K562 (cell line): ENCODE results near the gene RDM1. TPM values are rescaled to one million over a fixed set of nuclear protein-coding genes. Genes with fewer than 3 reads are reported as not detected.

Experiments
- ATAC-seq: fragments of 200-7000 bp; cut with Tn5 transposase; 3 replicates; pipeline ENCODE4 v1.9.1; 2020; ENCODE audit warnings: moderate library complexity
- BruUV-seq: library from RNA; stranded (reverse); fragments of 400-500 nt; replicated peaks from 2 replicates; lab custom pipeline; 2021; lab: Mats Ljungman, UMichigan
- CTCF ChIA-PET: fragments of 300-600 bp; formaldehyde crosslinking; extraction: SDS; loops from one replicate; lab custom pipeline; 2021; ENCODE audit warnings: low intra/inter-chr PET ratio; lab: Yijun Ruan, JAX
- POLR2A ChIA-PET: fragments of 300-600, 350-650 bp; sonication (Branson Sonifier 250); formaldehyde crosslinking; extraction: SDS; loops from one replicate; lab custom pipeline; 2021; ENCODE audit warnings: antibody characterized with exemption, inconsistent platforms; lab: Yijun Ruan, JAX
- DNase-seq, 4 experiments: peaks; one replicate each; pipeline versions ENCODE4 v3.0.0 to v3.0.0-alpha.2; 2011 to 2018; ENCODE audit warnings: low spot score in 3 of 4, mixed read lengths in 3 of 4; ENCODE audit errors: extremely low read depth in 1 of 4
- FAIRE-seq: peaks from 2 replicates; lab custom pipeline; 2011; peaks lifted over from hg19 to GRCh38; lab: Jason Lieb, UNC
- H2AFZ ChIP-seq: 2 replicates; pipeline ENCODE4 v1.6.0; 2011; ENCODE audit warnings: low read depth, low read length, control low read depth, inconsistent platforms
- H3K27ac ChIP-seq: fragments of 200-600 bp; 3 replicates; pipeline ENCODE4 v1.8.0; 2011; ENCODE audit warnings: low read depth, mild to moderate bottlenecking, control low read depth, inconsistent platforms, low read length, moderate library complexity, mixed read lengths; ENCODE audit errors: extremely low read depth
- H3K27me3 ChIP-seq, 2 experiments: fragments of 300-600 bp in 1 of 2; 2 replicates in 1 of 2; 3 replicates in 1 of 2; pipeline versions ENCODE4 v1.6.0 to v1.8.0; 2011; ENCODE audit warnings: inconsistent platforms in 2 of 2, low read length in 2 of 2, mild to moderate bottlenecking in 1 of 2, mixed read lengths in 1 of 2, moderate library complexity in 1 of 2; ENCODE audit not compliant: control insufficient read depth in 2 of 2, insufficient read depth in 2 of 2
- H3K36me3 ChIP-seq: fragments of 300-600 bp; 3 replicates; pipeline ENCODE4 v1.8.0; 2011; ENCODE audit warnings: mild to moderate bottlenecking, low read length, inconsistent platforms; ENCODE audit not compliant: control insufficient read depth, insufficient read depth
- H3K4me1 ChIP-seq, 2 experiments: fragments of 200-600 bp in 1 of 2; replicated peaks in 1 of 2; 2 replicates in 1 of 2; 3 replicates in 1 of 2; pipeline versions ENCODE4 v1.5.1 to v1.8.0; 2011; ENCODE audit warnings: inconsistent platforms in 2 of 2, low read length in 2 of 2, mild to moderate bottlenecking in 1 of 2, mixed read lengths in 1 of 2, moderate library complexity in 1 of 2; ENCODE audit not compliant: control insufficient read depth in 2 of 2, insufficient read depth in 2 of 2
- H3K4me2 ChIP-seq: 2 replicates; pipeline ENCODE4 v1.6.1; 2011; ENCODE audit warnings: low read length, control low read depth, inconsistent platforms, mixed read lengths; ENCODE audit not compliant: insufficient read depth
- H3K4me3 ChIP-seq: fragments of 200-600 bp; sonication (generic), shearing (Covaris generic); 2 replicates; pipeline ENCODE4 v1.5.1; 2016; ENCODE audit warnings: control low read depth, inconsistent platforms
- H3K79me2 ChIP-seq: fragments of 200-600 bp; 3 replicates; pipeline ENCODE4 v1.8.0; 2011; ENCODE audit warnings: low read length, inconsistent platforms; ENCODE audit not compliant: control insufficient read depth, insufficient read depth
- H3K9ac ChIP-seq, 2 experiments: 2 replicates each; pipeline versions ENCODE4 v1.6.0 to v1.6.1; 2011; ENCODE audit warnings: low read depth in 2 of 2, low read length in 2 of 2, control low read depth in 1 of 2, inconsistent platforms in 1 of 2, mild to moderate bottlenecking in 1 of 2, mixed read lengths in 1 of 2; ENCODE audit not compliant: insufficient read depth in 1 of 2
- H3K9me1 ChIP-seq: one replicate; pipeline ENCODE4 v1.6.0; 2011; ENCODE audit warnings: inconsistent platforms, mild to moderate bottlenecking, low read length, moderate library complexity; ENCODE audit not compliant: control insufficient read depth, insufficient read depth
- H3K9me3 ChIP-seq: replicated peaks from 2 replicates; pipeline ENCODE4 v1.5.1; 2011; ENCODE audit warnings: low read depth, low read length, inconsistent platforms; ENCODE audit not compliant: control insufficient read depth, insufficient read depth
- H4K20me1 ChIP-seq: replicated peaks from 2 replicates; pipeline ENCODE4 v1.6.1; 2011; ENCODE audit warnings: low read length, inconsistent platforms, mixed read lengths; ENCODE audit not compliant: control insufficient read depth, insufficient read depth
- E2F3 ChIP-seq: fragments of 250-450 bp; sonication (Bioruptor Pico); IDR thresholded peaks from 2 replicates; pipeline ENCODE4 v1.4.0; 2020; ENCODE audit warnings: mild to moderate bottlenecking
- NFIC ChIP-seq: fragments of 450-650 bp; IDR thresholded peaks from 2 replicates; pipeline ENCODE4 v1.6.1; 2017; ENCODE audit warnings: mild to moderate bottlenecking, inconsistent platforms
- NKRF ChIP-seq: fragments of 450-650 bp; IDR thresholded peaks from 2 replicates; pipeline ENCODE4 v1.6.1; 2016; ENCODE audit warnings: borderline replicate concordance
- SMARCA5 ChIP-seq: fragments of 450-650 bp; IDR thresholded peaks from 2 replicates; pipeline ENCODE4 v1.6.1; 2016
- SREBF1 ChIP-seq: fragments of 150-350 bp; IDR thresholded peaks from 2 replicates; pipeline ENCODE4 v1.6.1; 2014; ENCODE audit warnings: antibody characterized with exemption, low read depth, low read length, borderline replicate concordance
- TBP ChIP-seq: optimal IDR thresholded peaks from 2 replicates; pipeline ENCODE3; 2011; ENCODE audit warnings: low read depth, low read length, improper control_type of control experiment
- WGBS: fragments of 100-300 bp; shearing (Covaris generic); methylation state at CpG from one replicate; pipeline ENCODE4 v1.1.6; 2016; ENCODE audit warnings: low coverage, mixed read lengths; ENCODE audit not compliant: insufficient coverage; ENCODE audit errors: missing lambda C conversion rate; 5-methylcytosine and 5-hydroxymethylcytosine counted together
- in situ Hi-C: fragments of 300-500 bp; cut with MboI; formaldehyde crosslinking; loops from 4 replicates; pipeline ENCODE4 v1.15.0; 2018; ENCODE audit warnings: inconsistent platforms, mixed read lengths
- intact Hi-C: fragments of 100-400 bp; cut with micrococcal nuclease; formaldehyde crosslinking; loops from 2 replicates; pipeline ENCODE4 v1.14.2; 2022
- polyA plus RNA-seq, 8 experiments: library from polyadenylated mRNA; depleted of rRNA in 4 of 8; stranded (reverse) in 5 of 8; unstranded in 3 of 8; fragments of >200 nt; fragmentation: Nextera tagmentation in 2 of 8; fragmentation: Illumina TruSeq in 1 of 8; extraction: Ambion mirVana in 2 of 8; extraction: Trizol in 1 of 8; gene quantifications; 2 replicates each; pipeline versions ENCODE4 v1.2.1 to v1.2.3, GENCODE V29; 2011 to 2014; ENCODE audit warnings: inconsistent platforms in 1 of 8, missing spikeins in 1 of 8
- total RNA-seq, 7 experiments: library from RNA; depleted of rRNA in 6 of 7; stranded (reverse); fragments of >200 nt in 6 of 7; fragmentation: Illumina TruSeq in 2 of 7; extraction: Trizol in 2 of 7; gene quantifications; 2 replicates each; pipeline versions ENCODE4 v1.2.1 to v1.2.3, GENCODE V29; 2011 to 2021; ENCODE audit warnings: low replicate concordance in 1 of 7

Gene RDM1
- total and polyA plus RNA-seq, 9 of the 15 experiments (the other 6 are each of a cell fraction or from before 2014, with no cell fraction given): 2.5 to 11.2 (median 5.4) TPM

GRCh38 chr17:35875072-35875799 lies 55.3 kb downstream of the RDM1 start:
- Histone ChIP-seq H3K9me1 (no peaks in the 10 kb centered on the region), H3K9ac (no peak overlapping the region), H3K36me3 (no peaks in the 10 kb centered on the region), H3K4me2 (no peak overlapping the region), H3K4me3 (no peak overlapping the region), H4K20me1 (no peaks in the 10 kb centered on the region), H3K27me3 (no peaks in the 10 kb centered on the region), H3K79me2 (no peaks in the 10 kb centered on the region), H3K9me3 (no peaks in the 10 kb centered on the region), H2AFZ (peak overlapping the region; percentile 44; the same call in 1 of the 2 replicates), H3K27ac (no peak overlapping the region), H3K4me1 (peaks cover 4 to 6% of the 10 kb centered on the region in 2 experiments; a peak in 4 of 5 replicates)
- CTCF ChIA-PET: no interaction called here
- ATAC-seq (no peak), DNase-seq (no peak), FAIRE-seq (no peak)
- in situ Hi-C loops: no loop called here
- POLR2A ChIA-PET: interaction anchor here (0.5 to 2.2 kb wide), 3 partner anchors 8 to 38 kb away, joined by 3 to 7 read pairs (median 3); no protein-coding TSS in a partner anchor
- BruUV-seq: no TSS peak
- TF ChIP-seq TBP (no peak), NKRF (no peak), SMARCA5 (no peak), NFIC (no peak), SREBF1 (no peak), E2F3 (CRISPR knock-in tag) (no peak)
- intact Hi-C loops: no loop called here
- 24% methylated on average over 5 of the region's 5 CpGs for WGBS
